Tibial nerve (tissue), 3 donors: Measurements from ENCODE around the gene ASXL1.

Experiments used
- POLR2A ChIP-seq, 2 donors: fragments of 450-650 bp; IDR thresholded peaks; one replicate each; pipeline ENCODE4 v1.6.1; 2017; ENCODE audit warnings: antibody characterized with exemption in 2 of 2, mild to moderate bottlenecking in 2 of 2, moderate library complexity in 2 of 2
- TF ChIP-seq, protein P1 (sequence below), 5 experiments: fragments of 200-600 bp in 3 of 5; fragments of 450-650 bp in 2 of 5; sonication (generic) in 3 of 5; IDR thresholded peaks; one replicate each; pipeline ENCODE4 v1.5.1; 2016 to 2019; ENCODE audit warnings: antibody characterized with exemption in 5 of 5, mild to moderate bottlenecking in 3 of 5, moderate library complexity in 2 of 5

DNA sequence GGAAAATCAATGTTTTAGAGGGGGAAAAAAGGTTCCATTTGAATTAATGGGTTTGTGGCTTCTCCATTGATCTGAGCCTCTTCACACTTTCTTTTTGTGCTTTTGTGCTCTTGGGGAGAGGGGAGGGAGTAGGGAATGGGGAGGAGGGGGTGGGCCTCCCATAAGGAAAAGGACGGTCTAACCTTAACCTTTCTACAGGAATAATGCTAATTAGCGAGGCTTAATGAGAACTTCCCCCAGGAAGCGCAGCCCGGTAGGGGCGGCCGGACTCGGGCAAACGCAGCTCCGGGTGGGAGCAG lies 124.0 kb downstream of the ASXL1 start:
- TF ChIP-seq, protein P1, sequence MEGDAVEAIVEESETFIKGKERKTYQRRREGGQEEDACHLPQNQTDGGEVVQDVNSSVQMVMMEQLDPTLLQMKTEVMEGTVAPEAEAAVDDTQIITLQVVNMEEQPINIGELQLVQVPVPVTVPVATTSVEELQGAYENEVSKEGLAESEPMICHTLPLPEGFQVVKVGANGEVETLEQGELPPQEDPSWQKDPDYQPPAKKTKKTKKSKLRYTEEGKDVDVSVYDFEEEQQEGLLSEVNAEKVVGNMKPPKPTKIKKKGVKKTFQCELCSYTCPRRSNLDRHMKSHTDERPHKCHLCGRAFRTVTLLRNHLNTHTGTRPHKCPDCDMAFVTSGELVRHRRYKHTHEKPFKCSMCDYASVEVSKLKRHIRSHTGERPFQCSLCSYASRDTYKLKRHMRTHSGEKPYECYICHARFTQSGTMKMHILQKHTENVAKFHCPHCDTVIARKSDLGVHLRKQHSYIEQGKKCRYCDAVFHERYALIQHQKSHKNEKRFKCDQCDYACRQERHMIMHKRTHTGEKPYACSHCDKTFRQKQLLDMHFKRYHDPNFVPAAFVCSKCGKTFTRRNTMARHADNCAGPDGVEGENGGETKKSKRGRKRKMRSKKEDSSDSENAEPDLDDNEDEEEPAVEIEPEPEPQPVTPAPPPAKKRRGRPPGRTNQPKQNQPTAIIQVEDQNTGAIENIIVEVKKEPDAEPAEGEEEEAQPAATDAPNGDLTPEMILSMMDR (IDR thresholded peaks at IDR 0.05): no peak
- no peak for TF ChIP-seq POLR2A (IDR thresholded peaks at IDR 0.05)
